SK-N-SH (cell line): Measurements from ENCODE around the gene RBM45. TPM values are rescaled to one million over a fixed set of nuclear protein-coding genes. Genes with fewer than 3 reads are reported as not detected.

ENCODE experiments used
- CTCF ChIA-PET: fragments of 300-600, 350-600 bp; formaldehyde crosslinking; extraction: SDS; loops from one replicate; lab custom pipeline; 2021; lab: Yijun Ruan, JAX
- POLR2A ChIA-PET: fragments of 350-600 bp; sonication (Branson Sonifier 250); formaldehyde crosslinking; extraction: SDS; loops from one replicate; lab custom pipeline; 2020; ENCODE audit warnings: antibody characterized with exemption, inconsistent platforms; lab: Yijun Ruan, JAX
- DNase-seq: peaks from one replicate; pipeline ENCODE4 v3.0.0; 2012
- H2AFZ ChIP-seq: fragments of 200-600 bp; sonication (generic); 2 replicates; pipeline ENCODE4 v1.8.1; 2016; ENCODE audit warnings: antibody characterized with exemption, mild to moderate bottlenecking, low read depth
- H3F3A ChIP-seq: fragments of 200-600 bp; sonication (generic); replicated peaks from 2 replicates; pipeline ENCODE3; 2016; ENCODE audit warnings: antibody characterized with exemption, mild to moderate bottlenecking; ENCODE audit not compliant: insufficient read depth
- H3K27ac ChIP-seq, 2 experiments: fragments of 200-500 bp in 1 of 2; fragments of 200-600 bp in 1 of 2; sonication (Bioruptor generic) in 1 of 2; sonication (generic), shearing (Covaris generic) in 1 of 2; 2 replicates each; pipeline versions ENCODE4 v1.5.1 to v1.6.1; 2014 to 2016; ENCODE audit warnings: low read depth in 2 of 2, inconsistent platforms in 1 of 2, low read length in 1 of 2, mild to moderate bottlenecking in 1 of 2, mixed read lengths in 1 of 2
- H3K27me3 ChIP-seq: fragments of 200-600 bp; sonication (generic), shearing (Covaris generic); 2 replicates; pipeline ENCODE4 v1.6.1; 2016; ENCODE audit warnings: mixed run types; ENCODE audit not compliant: insufficient read depth
- H3K36me3 ChIP-seq, 2 experiments: fragments of 200-500 bp in 1 of 2; fragments of 200-600 bp in 1 of 2; sonication (Bioruptor generic) in 1 of 2; sonication (generic) in 1 of 2; replicated peaks in 1 of 2; 2 replicates each; pipeline versions ENCODE3 to v1.5.1; 2014 to 2016; ENCODE audit warnings: low read length in 1 of 2, mild to moderate bottlenecking in 1 of 2; ENCODE audit not compliant: insufficient read depth in 2 of 2, control insufficient read depth in 1 of 2
- H3K4me1 ChIP-seq, 2 experiments: fragments of 200-500 bp in 1 of 2; fragments of 200-600 bp in 1 of 2; sonication (Bioruptor generic) in 1 of 2; sonication (generic), shearing (Covaris generic) in 1 of 2; 2 replicates each; pipeline versions ENCODE4 v1.5.1 to v1.6.1; 2014 to 2016; ENCODE audit warnings: low read depth in 1 of 2, low read length in 1 of 2, mixed run types in 1 of 2; ENCODE audit not compliant: insufficient read depth in 2 of 2, control insufficient read depth in 1 of 2
- H3K4me2 ChIP-seq: fragments of 200-600 bp; sonication (generic), shearing (Covaris generic); 2 replicates; pipeline ENCODE4 v1.6.1; 2017; ENCODE audit warnings: mixed run types
- H3K4me3 ChIP-seq, 2 experiments: fragments of 200-500 bp in 1 of 2; fragments of 200-600 bp in 1 of 2; sonication (Bioruptor generic) in 1 of 2; sonication (generic), shearing (Covaris generic) in 1 of 2; 2 replicates each; pipeline versions ENCODE4 v1.5.1 to v1.8.1; 2014 to 2016; ENCODE audit warnings: low read depth in 2 of 2, inconsistent platforms in 1 of 2, low read length in 1 of 2, mild to moderate bottlenecking in 1 of 2, mixed read lengths in 1 of 2, moderate library complexity in 1 of 2
- H3K79me2 ChIP-seq: fragments of 200-600 bp; sonication (generic); 2 replicates; pipeline ENCODE4 v1.8.1; 2017; ENCODE audit warnings: mild to moderate bottlenecking; ENCODE audit not compliant: insufficient read depth
- H3K9ac ChIP-seq: fragments of 200-600 bp; sonication (generic); 2 replicates; pipeline ENCODE4 v1.6.1; 2017; ENCODE audit warnings: mixed run types
- H3K9me2 ChIP-seq: fragments of 200-600 bp; sonication (generic); 2 replicates; pipeline ENCODE4 v1.6.1; 2017; ENCODE audit warnings: mixed run types
- H3K9me3 ChIP-seq: fragments of 200-600 bp; sonication (generic); 2 replicates; pipeline ENCODE4 v1.6.1; 2017; ENCODE audit warnings: mixed run types, mild to moderate bottlenecking, moderate library complexity
- H4K20me1 ChIP-seq: fragments of 200-600 bp; sonication (generic); 2 replicates; pipeline ENCODE4 v1.6.1; 2017; ENCODE audit warnings: mild to moderate bottlenecking, mixed run types; ENCODE audit not compliant: insufficient read depth
- CHD2 ChIP-seq: fragments of 150-350 bp; IDR thresholded peaks from 2 replicates; pipeline ENCODE4 v1.6.1; 2018; ENCODE audit warnings: low read length; ENCODE audit not compliant: partially characterized antibody
- ELF1 ChIP-seq: IDR thresholded peaks from 2 replicates; pipeline ENCODE4 v1.4.0; 2012
- EZH2phosphoT487 ChIP-seq: fragments of 200-600 bp; sonication (generic); IDR thresholded peaks from 2 replicates; pipeline ENCODE4 v1.6.1; 2017; ENCODE audit warnings: low read depth, mixed run types, mild to moderate bottlenecking, antibody characterized with exemption, moderate library complexity, borderline replicate concordance
- FOSL2 ChIP-seq: IDR thresholded peaks from 2 replicates; pipeline ENCODE4 v1.4.0; 2012; ENCODE audit warnings: low read depth, mild to moderate bottlenecking, moderate library complexity, borderline replicate concordance
- FOXJ3 ChIP-seq: sonication (generic); formaldehyde crosslinking; IDR thresholded peaks from 2 replicates; pipeline ENCODE4 v1.5.1; 2020; ENCODE audit warnings: mild to moderate bottlenecking, missing genetic modification reagents
- FOXM1 ChIP-seq: IDR thresholded peaks from 2 replicates; pipeline ENCODE4 v1.4.0; 2012; ENCODE audit warnings: low read depth, mild to moderate bottlenecking
- GABPA ChIP-seq: IDR thresholded peaks from 2 replicates; pipeline ENCODE4 v1.4.0; 2012; ENCODE audit warnings: low read depth, mild to moderate bottlenecking
- GATA2 ChIP-seq: sonication (generic); formaldehyde crosslinking; IDR thresholded peaks from 2 replicates; pipeline ENCODE4 v1.5.0; 2020; ENCODE audit warnings: mild to moderate bottlenecking, missing genetic modification reagents
- JUND ChIP-seq: IDR thresholded peaks from 2 replicates; pipeline ENCODE4 v1.4.0; 2012
- MXI1 ChIP-seq: IDR thresholded peaks from 2 replicates; pipeline ENCODE4 v1.6.1; 2012; ENCODE audit warnings: mild to moderate bottlenecking, low read depth, low read length, improper control_type of control experiment
- NFIC ChIP-seq: IDR thresholded peaks from 2 replicates; pipeline ENCODE4 v1.4.0; 2012; ENCODE audit warnings: borderline replicate concordance
- NRF1 ChIP-seq: IDR thresholded peaks from 2 replicates; pipeline ENCODE4 v1.6.1; 2012; ENCODE audit warnings: low read depth, mild to moderate bottlenecking, low read length
- POLR2AphosphoS5 ChIP-seq: IDR thresholded peaks from 2 replicates; pipeline ENCODE4 v1.6.1; 2012; ENCODE audit warnings: low read depth, low read length
- RAD21 ChIP-seq: IDR thresholded peaks from 2 replicates; pipeline ENCODE4 v1.6.1; 2012; ENCODE audit warnings: mild to moderate bottlenecking, low read length
- RFX5 ChIP-seq: IDR thresholded peaks from 2 replicates; pipeline ENCODE4 v1.6.1; 2012; ENCODE audit warnings: mild to moderate bottlenecking, improper control_type of control experiment, low read length
- RXRA ChIP-seq: IDR thresholded peaks from 2 replicates; pipeline ENCODE4 v1.4.0; 2012; ENCODE audit warnings: low read depth, mild to moderate bottlenecking, borderline replicate concordance
- YY1 ChIP-seq: IDR thresholded peaks from 2 replicates; pipeline ENCODE4 v1.4.0; 2012; ENCODE audit warnings: low read depth, mild to moderate bottlenecking
- WGBS: methylation state at CpG from one replicate; pipeline ENCODE4 v1.1.6; 2017; ENCODE audit warnings: low lambda C conversion rate; 5-methylcytosine and 5-hydroxymethylcytosine counted together
- polyA plus RNA-seq, 3 experiments: library from polyadenylated mRNA; depleted of rRNA; stranded (reverse); fragments of >200 nt; gene quantifications; 2 replicates each; pipeline ENCODE4 v1.2.3, GENCODE V29; 2012
- TF ChIP-seq, protein P1 (sequence below): IDR thresholded peaks from 2 replicates; pipeline ENCODE4 v1.4.0; 2012; ENCODE audit warnings: low read depth
- TF ChIP-seq, protein P2 (sequence below): fragments of 150-350 bp; IDR thresholded peaks from 2 replicates; pipeline ENCODE4 v1.6.1; 2016; ENCODE audit warnings: mild to moderate bottlenecking, low read depth, low read length
- TF ChIP-seq, protein P3 (sequence below): fragments of 150-350 bp; IDR thresholded peaks from 2 replicates; pipeline ENCODE4 v1.6.1; 2017; ENCODE audit warnings: antibody characterized with exemption, low read length, low read depth, borderline replicate concordance
- TF ChIP-seq, protein P4 (sequence below): fragments of 200-600 bp; sonication (generic); IDR thresholded peaks from 2 replicates; pipeline ENCODE4 v1.6.1; 2017; ENCODE audit warnings: antibody characterized with exemption, mild to moderate bottlenecking, moderate library complexity
- TF ChIP-seq, protein P5 (sequence below): IDR thresholded peaks from 2 replicates; pipeline ENCODE4 v1.4.0; 2012; ENCODE audit warnings: low read depth, borderline replicate concordance
- TF ChIP-seq, protein P6 (sequence below): IDR thresholded peaks from 2 replicates; pipeline ENCODE4 v1.6.1; 2012; ENCODE audit warnings: mild to moderate bottlenecking, low read depth, low read length, moderate library complexity

The RBM45 gene
- polyA plus RNA-seq (2012; rRNA removed) = 7.0 and 8.1 TPM in 2 replicates
- polyA plus RNA-seq (2012; cell fraction: cytosol; rRNA removed) = 8.4 and 11.8 TPM in 2 replicates
- polyA plus RNA-seq (2012; cell fraction: nucleus; rRNA removed) = 8.1 and 18.1 TPM in 2 replicates

GRCh38 chr2:178112202-178113152 is at the start of gene RBM45:
RBM45 (plus strand) TSS chr2:178112437; CDS start chr2:178112547, 110 bp downstream.
- ChIA-PET POLR2A (interaction anchor here (1.0 to 1.7 kb wide), 2 partner anchors 83 to 301 kb away, joined by 3 to 4 read pairs; partner anchors contain the start of gene OSBPL6), CTCF (interaction anchor here (0.6 to 11.9 kb wide), 50 partner anchors 8 to 1033 kb away, joined by 3 to 153 read pairs (median 4); partner anchors contain the start of gene PDE11A)
- Histone ChIP-seq H3K4me3 (peak within 1 kb of the TSS; percentile 94 to 98), H3K9me2 (no peaks in the 10 kb centered on the region), H3F3A (no peaks in the 10 kb centered on the region), H3K79me2 (peaks cover 21% of the 10 kb centered on the region), H3K4me1 (peaks cover 9% of the 10 kb centered on the region in 2 experiments; a peak in 3 of 4 replicates), H3K9me3 (no peaks in the 10 kb centered on the region), H3K9ac (peak within 1 kb of the TSS; percentile 69), H3K27me3 (no peaks in the 10 kb centered on the region), H4K20me1 (no peaks in the 10 kb centered on the region), H3K36me3 (peaks cover 11 to 15% of the 10 kb centered on the region in 2 experiments), H3K4me2 (peak within 1 kb of the TSS; percentile 91), H2AFZ (peak within 1 kb of the TSS; percentile 87), H3K27ac (peak within 1 kb of the TSS; percentile 45 to 77; a peak in 3 of 4 replicates)
- WGBS = under 1% methylated on average over 24 of the region's 60 CpGs
- DNase-seq = peak; percentile 95
- peak; percentile 96 for TF ChIP-seq GATA2 (CRISPR knock-in tag)
- TF ChIP-seq GABPA = peak; percentile 85
- TF ChIP-seq NFIC = peak; percentile 33; the same call in 1 of the 2 replicates
- TF ChIP-seq MXI1 = peak; percentile 92
- TF ChIP-seq, protein P1, sequence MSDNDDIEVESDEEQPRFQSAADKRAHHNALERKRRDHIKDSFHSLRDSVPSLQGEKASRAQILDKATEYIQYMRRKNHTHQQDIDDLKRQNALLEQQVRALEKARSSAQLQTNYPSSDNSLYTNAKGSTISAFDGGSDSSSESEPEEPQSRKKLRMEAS = peak; percentile 77
- no peak for TF ChIP-seq EZH2phosphoT487
- TF ChIP-seq NRF1 = peak; percentile 32; the same call in 1 of the 2 replicates
- TF ChIP-seq YY1 = peak; percentile 50; the same call in 1 of the 2 replicates
- TF ChIP-seq FOSL2 = no peak
- TF ChIP-seq RAD21 = peak; percentile 51
- peak; percentile 98 for TF ChIP-seq ELF1
- TF ChIP-seq RXRA = no peak; the same call in 1 of the 2 replicates
- TF ChIP-seq RFX5 = no peak
- TF ChIP-seq, protein P2, sequence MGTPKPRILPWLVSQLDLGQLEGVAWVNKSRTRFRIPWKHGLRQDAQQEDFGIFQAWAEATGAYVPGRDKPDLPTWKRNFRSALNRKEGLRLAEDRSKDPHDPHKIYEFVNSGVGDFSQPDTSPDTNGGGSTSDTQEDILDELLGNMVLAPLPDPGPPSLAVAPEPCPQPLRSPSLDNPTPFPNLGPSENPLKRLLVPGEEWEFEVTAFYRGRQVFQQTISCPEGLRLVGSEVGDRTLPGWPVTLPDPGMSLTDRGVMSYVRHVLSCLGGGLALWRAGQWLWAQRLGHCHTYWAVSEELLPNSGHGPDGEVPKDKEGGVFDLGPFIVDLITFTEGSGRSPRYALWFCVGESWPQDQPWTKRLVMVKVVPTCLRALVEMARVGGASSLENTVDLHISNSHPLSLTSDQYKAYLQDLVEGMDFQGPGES = no peak
- TF ChIP-seq FOXJ3 = no peak
- TF ChIP-seq, protein P3, sequence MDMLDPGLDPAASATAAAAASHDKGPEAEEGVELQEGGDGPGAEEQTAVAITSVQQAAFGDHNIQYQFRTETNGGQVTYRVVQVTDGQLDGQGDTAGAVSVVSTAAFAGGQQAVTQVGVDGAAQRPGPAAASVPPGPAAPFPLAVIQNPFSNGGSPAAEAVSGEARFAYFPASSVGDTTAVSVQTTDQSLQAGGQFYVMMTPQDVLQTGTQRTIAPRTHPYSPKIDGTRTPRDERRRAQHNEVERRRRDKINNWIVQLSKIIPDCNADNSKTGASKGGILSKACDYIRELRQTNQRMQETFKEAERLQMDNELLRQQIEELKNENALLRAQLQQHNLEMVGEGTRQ = no peak
- peak; percentile 80 for TF ChIP-seq CHD2
- TF ChIP-seq, protein P4, sequence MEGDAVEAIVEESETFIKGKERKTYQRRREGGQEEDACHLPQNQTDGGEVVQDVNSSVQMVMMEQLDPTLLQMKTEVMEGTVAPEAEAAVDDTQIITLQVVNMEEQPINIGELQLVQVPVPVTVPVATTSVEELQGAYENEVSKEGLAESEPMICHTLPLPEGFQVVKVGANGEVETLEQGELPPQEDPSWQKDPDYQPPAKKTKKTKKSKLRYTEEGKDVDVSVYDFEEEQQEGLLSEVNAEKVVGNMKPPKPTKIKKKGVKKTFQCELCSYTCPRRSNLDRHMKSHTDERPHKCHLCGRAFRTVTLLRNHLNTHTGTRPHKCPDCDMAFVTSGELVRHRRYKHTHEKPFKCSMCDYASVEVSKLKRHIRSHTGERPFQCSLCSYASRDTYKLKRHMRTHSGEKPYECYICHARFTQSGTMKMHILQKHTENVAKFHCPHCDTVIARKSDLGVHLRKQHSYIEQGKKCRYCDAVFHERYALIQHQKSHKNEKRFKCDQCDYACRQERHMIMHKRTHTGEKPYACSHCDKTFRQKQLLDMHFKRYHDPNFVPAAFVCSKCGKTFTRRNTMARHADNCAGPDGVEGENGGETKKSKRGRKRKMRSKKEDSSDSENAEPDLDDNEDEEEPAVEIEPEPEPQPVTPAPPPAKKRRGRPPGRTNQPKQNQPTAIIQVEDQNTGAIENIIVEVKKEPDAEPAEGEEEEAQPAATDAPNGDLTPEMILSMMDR = peak; percentile 96
- no peak for TF ChIP-seq FOXM1
- no peak for TF ChIP-seq JUND
- TF ChIP-seq, protein P5, sequence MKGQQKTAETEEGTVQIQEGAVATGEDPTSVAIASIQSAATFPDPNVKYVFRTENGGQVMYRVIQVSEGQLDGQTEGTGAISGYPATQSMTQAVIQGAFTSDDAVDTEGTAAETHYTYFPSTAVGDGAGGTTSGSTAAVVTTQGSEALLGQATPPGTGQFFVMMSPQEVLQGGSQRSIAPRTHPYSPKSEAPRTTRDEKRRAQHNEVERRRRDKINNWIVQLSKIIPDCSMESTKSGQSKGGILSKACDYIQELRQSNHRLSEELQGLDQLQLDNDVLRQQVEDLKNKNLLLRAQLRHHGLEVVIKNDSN = no peak
- TF ChIP-seq POLR2AphosphoS5 = peak; percentile 94
- TF ChIP-seq, protein P6, sequence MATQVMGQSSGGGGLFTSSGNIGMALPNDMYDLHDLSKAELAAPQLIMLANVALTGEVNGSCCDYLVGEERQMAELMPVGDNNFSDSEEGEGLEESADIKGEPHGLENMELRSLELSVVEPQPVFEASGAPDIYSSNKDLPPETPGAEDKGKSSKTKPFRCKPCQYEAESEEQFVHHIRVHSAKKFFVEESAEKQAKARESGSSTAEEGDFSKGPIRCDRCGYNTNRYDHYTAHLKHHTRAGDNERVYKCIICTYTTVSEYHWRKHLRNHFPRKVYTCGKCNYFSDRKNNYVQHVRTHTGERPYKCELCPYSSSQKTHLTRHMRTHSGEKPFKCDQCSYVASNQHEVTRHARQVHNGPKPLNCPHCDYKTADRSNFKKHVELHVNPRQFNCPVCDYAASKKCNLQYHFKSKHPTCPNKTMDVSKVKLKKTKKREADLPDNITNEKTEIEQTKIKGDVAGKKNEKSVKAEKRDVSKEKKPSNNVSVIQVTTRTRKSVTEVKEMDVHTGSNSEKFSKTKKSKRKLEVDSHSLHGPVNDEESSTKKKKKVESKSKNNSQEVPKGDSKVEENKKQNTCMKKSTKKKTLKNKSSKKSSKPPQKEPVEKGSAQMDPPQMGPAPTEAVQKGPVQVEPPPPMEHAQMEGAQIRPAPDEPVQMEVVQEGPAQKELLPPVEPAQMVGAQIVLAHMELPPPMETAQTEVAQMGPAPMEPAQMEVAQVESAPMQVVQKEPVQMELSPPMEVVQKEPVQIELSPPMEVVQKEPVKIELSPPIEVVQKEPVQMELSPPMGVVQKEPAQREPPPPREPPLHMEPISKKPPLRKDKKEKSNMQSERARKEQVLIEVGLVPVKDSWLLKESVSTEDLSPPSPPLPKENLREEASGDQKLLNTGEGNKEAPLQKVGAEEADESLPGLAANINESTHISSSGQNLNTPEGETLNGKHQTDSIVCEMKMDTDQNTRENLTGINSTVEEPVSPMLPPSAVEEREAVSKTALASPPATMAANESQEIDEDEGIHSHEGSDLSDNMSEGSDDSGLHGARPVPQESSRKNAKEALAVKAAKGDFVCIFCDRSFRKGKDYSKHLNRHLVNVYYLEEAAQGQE = peak; percentile 93
